BLaER1 (cell line): ENCODE data around the gene GOLGA6L25.
"Not testable (repeated sequence)": the region's sequence is repeated elsewhere in the genome, so short reads cannot be mapped to it uniquely, and the experiment has no call there.

Experiments
- H3K27ac ChIP-seq: shearing (Covaris generic); formaldehyde crosslinking; 2 replicates; pipeline ENCODE4 v1.8.1; 2022
- H3K27me3 ChIP-seq: shearing (Covaris generic); formaldehyde crosslinking; 2 replicates; pipeline ENCODE4 v1.8.1; 2022
- H3K36me3 ChIP-seq: shearing (Covaris generic); formaldehyde crosslinking; 2 replicates; pipeline ENCODE4 v1.8.1; 2022
- H3K4me1 ChIP-seq: shearing (Covaris generic); formaldehyde crosslinking; 2 replicates; pipeline ENCODE4 v1.8.1; 2022
- H3K4me2 ChIP-seq: shearing (Covaris generic); formaldehyde crosslinking; 2 replicates; pipeline ENCODE4 v1.8.1; 2022
- H3K4me3 ChIP-seq: shearing (Covaris generic); formaldehyde crosslinking; 2 replicates; pipeline ENCODE4 v1.8.1; 2022
- H3K9ac ChIP-seq: shearing (Covaris generic); formaldehyde crosslinking; 2 replicates; pipeline ENCODE4 v1.8.1; 2022
- H3K9me3 ChIP-seq: shearing (Covaris generic); formaldehyde crosslinking; 2 replicates; pipeline ENCODE4 v1.8.1; 2022
- H4K20me1 ChIP-seq: shearing (Covaris generic); formaldehyde crosslinking; 2 replicates; pipeline ENCODE4 v1.8.1; 2022

GOLGA6L25 gene, protein sequence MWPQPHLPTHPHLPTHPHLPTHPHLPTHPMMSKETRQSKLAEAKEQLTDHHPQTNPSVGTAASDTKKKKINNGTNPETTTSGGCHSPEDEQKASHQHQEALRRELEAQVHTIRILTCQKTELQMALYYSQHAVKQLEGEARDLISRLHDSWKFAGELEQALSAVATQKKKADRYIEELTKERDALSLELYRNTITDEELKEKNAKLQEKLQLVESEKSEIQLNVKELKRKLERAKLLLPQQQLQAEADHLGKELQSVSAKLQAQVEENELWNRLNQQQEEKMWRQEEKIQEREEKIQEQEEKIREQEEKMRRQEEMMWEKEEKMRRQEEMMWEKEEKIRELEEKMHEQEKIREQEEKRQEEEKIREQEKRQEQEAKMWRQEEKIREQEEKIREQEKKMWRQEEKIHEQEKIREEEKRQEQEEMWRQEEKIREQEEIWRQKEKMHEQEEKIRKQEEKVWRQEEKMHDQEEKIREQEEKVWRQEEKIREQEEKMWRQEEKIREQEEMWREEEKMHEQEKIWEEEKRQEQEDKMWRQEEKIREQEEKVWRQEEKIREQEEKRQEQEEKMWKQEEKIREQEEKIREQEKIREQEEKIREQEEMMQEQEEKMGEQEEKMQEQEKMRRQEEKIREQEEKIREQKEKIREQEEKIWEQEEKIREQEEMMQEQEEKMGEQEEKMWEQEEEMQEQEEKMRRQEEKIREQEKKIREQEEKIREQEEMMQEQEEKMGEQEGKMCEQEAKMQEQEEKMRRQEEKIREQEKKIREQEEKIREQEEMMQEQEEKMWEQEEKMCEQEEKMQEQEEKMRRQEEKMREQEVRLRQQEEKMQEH

DNA sequence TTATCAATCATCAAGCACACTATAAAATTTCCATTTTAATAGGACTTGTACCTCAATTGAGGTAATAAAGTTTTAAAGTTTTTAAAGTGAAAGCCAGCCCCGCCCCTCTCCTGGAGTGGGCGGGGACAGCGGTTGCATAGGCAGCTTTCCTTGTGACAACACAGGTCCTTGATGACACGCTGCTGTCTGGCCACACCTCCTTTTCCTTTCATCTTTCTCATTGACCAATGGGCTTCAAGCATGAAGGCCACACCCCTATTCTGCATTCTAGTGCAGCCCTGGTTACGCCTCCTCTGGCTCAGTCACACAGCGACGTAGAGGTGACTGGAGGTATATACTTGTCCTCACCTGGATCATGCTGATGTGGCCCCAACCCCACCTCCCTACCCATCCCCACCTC lies at the start of gene GOLGA6L25:
Gene GOLGA6L25 (plus strand): TSS at position 301 of the 400 bp plus-strand sequence. CDS start 61 bp downstream, at position 362.
- not testable (repeated sequence) for H3K27ac ChIP-seq, H3K9ac ChIP-seq, H3K9me3 ChIP-seq, H4K20me1 ChIP-seq, H3K4me3 ChIP-seq, H3K4me2 ChIP-seq, H3K27me3 ChIP-seq, H3K36me3 ChIP-seq, H3K4me1 ChIP-seq

DNA sequence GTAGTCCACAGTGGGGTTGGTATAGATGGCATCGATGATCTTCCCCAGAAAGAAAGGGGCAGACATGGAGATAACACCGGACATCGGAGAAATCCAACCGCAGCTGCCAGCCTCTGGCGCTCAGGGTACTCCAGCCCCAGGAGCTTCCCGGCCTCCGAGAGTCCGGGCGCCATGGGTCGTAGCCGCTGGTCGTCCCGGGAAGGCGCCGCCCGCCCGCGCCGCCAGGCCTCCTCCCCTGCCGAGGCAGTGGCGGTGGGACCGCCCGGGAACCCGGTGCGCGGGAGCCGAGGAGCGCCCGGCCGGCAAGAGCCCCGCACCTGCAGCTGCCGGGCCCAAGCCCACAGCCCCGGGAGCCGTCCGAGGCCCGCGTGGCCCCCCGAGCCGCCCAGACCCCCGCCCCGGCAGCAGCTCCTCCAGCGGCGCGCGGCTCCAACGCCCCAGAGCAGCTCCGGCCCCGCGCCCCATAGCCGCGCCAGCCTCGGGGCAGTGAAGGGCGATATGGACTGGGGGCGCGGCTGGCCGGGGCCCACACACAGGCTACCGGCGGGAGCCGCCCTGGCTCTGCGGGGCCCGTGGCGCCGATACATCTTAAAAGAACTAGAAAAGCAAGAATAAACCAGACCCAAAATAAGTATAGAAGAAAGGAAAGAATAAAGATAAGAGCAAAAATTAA lies 45.0 kb upstream of the GOLGA6L25 start:
- not testable (repeated sequence) for H4K20me1 ChIP-seq, H3K36me3 ChIP-seq, H3K27ac ChIP-seq, H3K9ac ChIP-seq, H3K9me3 ChIP-seq, H3K4me1 ChIP-seq, H3K4me3 ChIP-seq, H3K27me3 ChIP-seq, H3K4me2 ChIP-seq

DNA sequence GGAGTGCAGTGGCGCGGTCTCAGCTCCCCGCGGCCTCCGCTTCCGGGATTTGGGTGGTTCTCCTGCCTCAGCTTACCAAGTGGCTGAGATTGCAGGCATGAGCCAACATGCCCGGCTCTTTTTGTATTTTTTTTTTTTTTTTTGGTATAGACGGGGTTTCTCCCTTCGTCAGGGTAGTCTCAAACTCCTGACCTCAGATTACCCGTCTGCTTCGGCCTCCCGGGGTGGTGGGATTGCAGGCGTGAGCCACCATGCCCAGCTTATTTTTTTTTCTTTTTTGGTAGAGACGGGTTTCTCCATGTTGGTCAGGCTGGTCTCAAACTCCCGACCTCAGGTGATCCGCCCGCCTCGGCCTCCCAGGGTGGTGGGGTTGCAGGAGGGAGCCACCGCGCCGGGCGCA lies 39.2 kb upstream of the GOLGA6L25 start:
- H3K36me3 ChIP-seq, H4K20me1 ChIP-seq, H3K27me3 ChIP-seq, H3K9me3 ChIP-seq, H3K9ac ChIP-seq, H3K4me1 ChIP-seq, H3K4me2 ChIP-seq, H3K4me3 ChIP-seq, H3K27ac ChIP-seq: not testable (repeated sequence)

DNA sequence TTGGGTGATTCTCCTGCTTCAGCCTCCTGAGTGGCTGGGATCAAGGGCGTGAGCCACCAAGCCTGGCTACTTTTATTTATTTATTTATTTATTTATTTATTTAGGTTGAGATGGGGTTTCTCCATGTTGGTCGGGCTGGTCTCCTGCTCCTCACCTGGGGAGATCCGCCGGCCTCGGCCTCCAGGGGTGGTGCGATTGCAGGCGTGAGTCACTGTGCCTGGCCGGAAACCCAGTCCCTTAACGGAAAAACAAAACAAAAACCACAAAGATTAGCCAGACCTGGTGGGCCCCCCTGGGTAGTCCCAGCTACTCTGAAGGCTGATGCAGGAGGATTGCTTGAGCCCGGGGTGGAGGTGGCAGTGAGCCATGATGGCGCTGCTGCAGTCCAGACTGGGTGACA lies 38.2 kb upstream of the GOLGA6L25 start:
- H3K9ac ChIP-seq, H4K20me1 ChIP-seq, H3K4me1 ChIP-seq, H3K27ac ChIP-seq, H3K4me3 ChIP-seq, H3K27me3 ChIP-seq, H3K36me3 ChIP-seq, H3K4me2 ChIP-seq, H3K9me3 ChIP-seq: not testable (repeated sequence)

DNA sequence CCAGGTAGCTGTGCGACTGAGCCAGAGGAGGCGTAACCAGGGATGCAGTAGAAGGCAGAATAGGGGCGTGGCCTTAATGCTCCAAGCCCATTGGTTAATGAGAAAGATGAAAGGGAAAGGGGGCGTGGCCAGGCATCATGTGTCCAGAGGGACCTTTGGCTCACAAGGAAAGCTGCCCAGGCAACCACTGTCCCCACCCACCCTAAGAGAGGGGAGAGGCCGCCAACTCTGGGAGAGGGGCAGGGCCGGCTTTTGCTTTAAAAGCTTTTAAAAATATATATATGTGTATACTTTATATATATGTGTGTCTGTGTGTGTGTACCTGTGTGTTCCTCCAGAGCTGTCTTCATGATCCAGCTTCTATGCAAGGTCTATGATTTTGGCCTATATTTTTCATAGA lies 20.4 kb upstream of the GOLGA6L25 start, which contains the start of gene GOLGA8G:
Gene GOLGA8G (minus strand): TSS at position 18 of the 400 bp plus-strand sequence. CDS start 62 bp downstream, outside the sequence.
- not testable (repeated sequence) for H3K27ac ChIP-seq, H3K27me3 ChIP-seq, H3K36me3 ChIP-seq, H3K9ac ChIP-seq, H3K4me2 ChIP-seq, H3K9me3 ChIP-seq, H3K4me3 ChIP-seq, H3K4me1 ChIP-seq, H4K20me1 ChIP-seq

DNA sequence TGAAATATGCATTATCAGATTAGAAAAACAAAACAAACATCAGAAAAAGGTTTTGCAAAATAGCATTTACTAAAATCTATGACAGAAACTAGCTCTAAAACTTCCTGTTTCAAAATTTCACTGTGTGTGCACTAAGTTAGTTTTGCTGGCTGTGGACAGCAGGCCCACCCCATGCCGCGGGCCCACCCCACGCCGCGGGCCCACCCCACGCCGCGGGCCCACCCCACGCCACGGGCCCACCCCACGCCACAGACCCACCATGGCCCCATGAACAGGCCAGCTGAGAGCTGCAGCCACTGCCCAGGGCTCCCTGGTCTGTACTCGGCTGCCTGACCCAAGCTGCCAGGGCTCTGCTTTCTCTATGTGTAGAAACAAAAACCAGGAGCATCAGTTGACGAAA lies 20.0 kb downstream of the GOLGA6L25 start:
- H3K4me1 ChIP-seq, H3K27ac ChIP-seq, H3K9me3 ChIP-seq, H3K27me3 ChIP-seq, H3K4me2 ChIP-seq, H3K4me3 ChIP-seq, H4K20me1 ChIP-seq, H3K36me3 ChIP-seq, H3K9ac ChIP-seq: not testable (repeated sequence)

DNA sequence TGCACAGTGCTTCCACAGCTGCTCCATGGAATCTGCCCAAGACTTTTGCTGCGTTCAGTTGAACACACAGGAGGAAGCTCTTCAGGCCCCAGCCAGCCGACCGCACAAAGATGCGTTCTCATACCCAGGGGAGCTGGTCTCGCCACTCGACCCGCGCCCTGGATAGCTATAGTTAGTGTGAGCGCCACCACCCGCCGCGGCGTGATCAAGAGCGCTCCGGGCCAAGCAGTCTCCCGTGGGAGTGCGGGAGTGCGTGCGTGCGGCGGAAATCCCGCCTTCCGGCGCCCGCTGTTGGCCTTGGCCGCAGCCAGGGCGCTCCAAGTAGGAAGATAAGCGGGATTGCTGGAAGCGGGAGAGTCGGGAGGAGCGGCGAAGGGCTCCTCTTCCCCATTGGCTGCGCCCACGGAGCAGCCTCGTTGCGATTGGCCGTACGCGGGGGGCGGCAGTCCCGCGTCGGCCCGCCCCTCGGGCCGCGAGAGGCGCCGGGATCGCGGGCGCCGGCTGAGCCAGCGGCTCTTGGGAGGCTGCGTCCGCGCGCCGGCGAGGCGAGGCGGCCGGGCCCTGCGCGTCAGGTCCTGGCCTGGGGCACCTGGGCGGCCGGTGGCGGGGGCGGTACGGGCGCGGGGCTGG lies 35.7 kb downstream of the GOLGA6L25 start:
- not testable (repeated sequence) for H3K4me2 ChIP-seq

DNA sequence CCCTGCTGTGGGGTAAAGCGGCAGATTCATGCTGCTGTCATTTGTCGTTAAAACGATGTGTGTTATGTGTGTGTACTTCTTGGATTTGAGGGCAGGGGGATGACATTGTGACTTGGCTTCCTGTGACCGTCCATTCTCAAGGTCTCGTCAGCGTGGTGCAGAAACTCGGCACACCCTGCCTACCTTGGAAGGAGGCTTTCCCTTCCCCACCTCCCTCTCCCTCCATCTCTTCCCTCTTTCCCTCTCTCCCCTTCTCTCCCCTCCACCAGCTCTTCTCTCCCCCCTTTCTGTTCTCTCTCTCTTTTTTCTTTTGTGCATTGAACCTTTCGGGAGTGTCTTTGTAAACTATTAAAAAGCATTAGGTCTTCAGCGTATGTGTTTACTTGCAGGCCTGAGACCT lies 36.4 kb downstream of the GOLGA6L25 start:
- H3K27ac ChIP-seq: not testable (repeated sequence)
- H3K4me3 ChIP-seq: peak overlapping the region; percentile 58
- peak overlapping the region; percentile 37; the same call in 1 of the 2 replicates for H3K4me2 ChIP-seq

More for the DNA sequence above, 35.7 kb downstream of the GOLGA6L25 start:
- not testable (repeated sequence) for H3K27ac ChIP-seq, H3K27me3 ChIP-seq, H3K9me3 ChIP-seq, H3K4me3 ChIP-seq, H3K4me1 ChIP-seq, H4K20me1 ChIP-seq, H3K36me3 ChIP-seq, H3K9ac ChIP-seq

DNA sequence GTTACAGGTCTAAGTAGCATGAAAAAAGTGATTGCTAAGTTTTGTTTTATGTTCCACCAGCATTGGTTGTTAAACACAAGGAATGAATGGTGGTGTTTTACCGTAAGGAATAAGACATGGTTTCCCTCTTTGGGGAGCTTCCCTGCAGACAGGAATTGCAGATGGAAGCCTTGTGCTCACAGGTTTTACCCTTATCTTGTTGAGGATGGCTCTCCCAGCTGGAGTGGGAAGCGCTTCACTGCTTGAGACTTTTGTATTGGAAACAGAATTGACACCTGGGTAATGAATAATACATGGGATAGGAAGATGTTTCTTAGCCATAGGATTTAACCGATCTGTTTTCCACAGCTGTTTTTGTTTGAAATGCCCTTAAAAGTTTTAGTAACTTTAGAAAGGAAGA lies 39.0 kb downstream of the GOLGA6L25 start:
- not testable (repeated sequence) for H3K9me3 ChIP-seq, H3K27me3 ChIP-seq, H3K4me2 ChIP-seq, H3K4me3 ChIP-seq, H3K36me3 ChIP-seq, H3K27ac ChIP-seq, H3K4me1 ChIP-seq, H3K9ac ChIP-seq, H4K20me1 ChIP-seq

More for the DNA sequence above, 36.4 kb downstream of the GOLGA6L25 start:
- not testable (repeated sequence) for H3K27me3 ChIP-seq, H3K4me1 ChIP-seq, H3K9me3 ChIP-seq, H3K36me3 ChIP-seq, H4K20me1 ChIP-seq
- peak overlapping the region; percentile 15; the same call in 1 of the 2 replicates for H3K9ac ChIP-seq

DNA sequence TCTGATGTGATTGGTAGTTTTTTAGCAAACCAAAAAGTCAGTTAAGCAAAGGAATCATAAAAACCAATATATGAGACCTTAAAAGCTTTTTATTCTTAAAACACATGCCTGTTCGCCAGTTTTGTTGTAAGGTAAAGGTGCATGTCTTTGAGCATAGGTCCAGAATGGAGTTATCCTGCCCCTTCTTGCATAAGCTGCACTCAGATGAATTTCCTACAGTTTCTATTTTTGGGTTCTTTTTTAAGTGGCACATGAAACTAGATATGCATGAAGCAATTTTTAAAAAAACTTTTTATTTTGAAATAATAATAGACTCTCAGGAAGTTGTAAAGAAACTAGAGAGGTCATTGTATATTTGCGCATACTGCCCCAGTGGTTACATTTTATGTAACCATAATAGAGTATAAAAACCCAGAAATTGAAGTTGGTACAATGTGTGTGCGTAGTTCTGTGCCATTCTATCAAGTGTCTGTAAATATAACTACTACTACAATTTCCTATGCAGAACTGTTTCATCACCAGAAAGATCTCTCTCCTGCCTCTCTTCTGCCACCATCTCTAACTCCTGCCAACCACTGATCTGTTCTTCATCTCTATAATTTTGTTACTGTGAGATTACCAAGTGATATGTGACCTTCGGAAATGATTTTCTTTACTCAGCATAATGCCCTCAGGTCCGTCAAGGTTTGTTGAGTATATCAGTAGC lies 40.2 kb downstream of the GOLGA6L25 start:
- not testable (repeated sequence) for H3K4me2 ChIP-seq, H3K27ac ChIP-seq, H3K27me3 ChIP-seq, H3K4me1 ChIP-seq, H3K4me3 ChIP-seq, H3K36me3 ChIP-seq, H3K9me3 ChIP-seq, H3K9ac ChIP-seq, H4K20me1 ChIP-seq

DNA sequence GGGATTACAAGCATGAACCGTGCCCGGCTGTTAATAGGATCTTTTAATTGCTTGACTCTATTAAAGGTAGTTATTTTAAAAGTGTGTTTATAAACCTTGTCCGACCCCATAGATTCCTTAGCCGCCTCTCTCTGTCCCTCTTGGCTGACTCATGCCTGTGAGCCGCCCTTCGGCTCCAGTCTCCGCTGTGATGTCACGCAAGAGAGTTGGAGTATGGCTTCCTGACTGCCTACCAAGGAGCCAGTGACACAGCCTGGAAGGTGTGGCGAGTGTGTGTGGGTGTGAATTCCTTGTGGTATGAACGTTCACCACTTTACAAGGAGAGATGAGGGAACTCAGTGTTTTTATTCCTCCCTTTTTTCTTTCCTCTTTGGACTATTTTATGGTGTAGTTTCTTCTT lies 44.1 kb downstream of the GOLGA6L25 start:
- H3K27ac ChIP-seq, H3K9ac ChIP-seq, H3K36me3 ChIP-seq, H4K20me1 ChIP-seq, H3K4me2 ChIP-seq, H3K27me3 ChIP-seq, H3K4me3 ChIP-seq, H3K4me1 ChIP-seq, H3K9me3 ChIP-seq: not testable (repeated sequence)

DNA sequence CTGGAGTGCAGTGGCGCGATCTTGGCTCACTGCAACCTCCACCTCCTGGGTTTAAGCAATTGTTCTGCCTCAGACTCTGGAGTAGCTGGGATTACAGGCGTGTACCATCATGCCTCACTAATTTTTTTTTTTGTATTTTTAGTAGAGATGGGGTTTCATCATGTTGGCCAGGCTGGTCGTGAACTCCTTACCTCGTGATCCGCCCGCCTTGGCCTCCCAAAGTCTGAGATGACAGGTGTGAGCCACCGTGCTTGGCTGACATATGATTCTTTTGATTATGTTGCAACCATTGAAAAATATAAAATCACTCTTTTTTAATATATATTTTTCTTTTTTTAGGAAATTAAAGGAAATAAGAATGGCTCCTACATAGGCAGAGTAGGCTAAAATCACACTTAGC lies 44.8 kb downstream of the GOLGA6L25 start:
- not testable (repeated sequence) for H3K4me2 ChIP-seq, H3K4me1 ChIP-seq, H3K9ac ChIP-seq, H3K27me3 ChIP-seq, H3K36me3 ChIP-seq, H3K4me3 ChIP-seq, H4K20me1 ChIP-seq, H3K9me3 ChIP-seq, H3K27ac ChIP-seq

DNA sequence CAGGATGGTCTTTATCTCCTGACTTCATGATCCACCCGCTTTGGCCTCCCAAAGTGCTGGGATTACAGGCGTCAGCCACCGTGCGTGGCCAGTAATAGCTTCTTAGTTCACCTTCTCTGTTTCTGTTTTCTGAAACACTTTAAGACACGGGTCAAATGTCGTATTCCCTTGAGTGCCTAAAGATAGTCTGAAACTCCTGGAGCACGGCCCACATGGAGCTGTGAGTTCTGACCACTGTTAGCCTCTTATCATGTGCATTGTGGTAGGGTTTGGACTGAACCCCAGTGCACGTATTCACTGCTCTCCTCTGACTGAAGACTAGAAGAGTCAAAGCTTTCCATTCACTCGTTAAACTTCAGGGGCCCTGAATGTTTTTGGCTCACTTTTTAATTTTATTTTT lies 48.8 kb downstream of the GOLGA6L25 start:
- not testable (repeated sequence) for H3K4me1 ChIP-seq, H3K9ac ChIP-seq, H4K20me1 ChIP-seq

More for the DNA sequence above, 48.8 kb downstream of the GOLGA6L25 start:
- not testable (repeated sequence) for H3K9me3 ChIP-seq, H3K4me2 ChIP-seq, H3K27ac ChIP-seq, H3K27me3 ChIP-seq, H3K36me3 ChIP-seq, H3K4me3 ChIP-seq
